Amniotic stem cell (primary cell): Measurements from ENCODE around the gene SPARC.

Experiments used
- DNase-seq: peaks from one replicate; lab custom pipeline; 2025; lab: John Stamatoyannopoulos, UW

SPARC gene

DNA sequence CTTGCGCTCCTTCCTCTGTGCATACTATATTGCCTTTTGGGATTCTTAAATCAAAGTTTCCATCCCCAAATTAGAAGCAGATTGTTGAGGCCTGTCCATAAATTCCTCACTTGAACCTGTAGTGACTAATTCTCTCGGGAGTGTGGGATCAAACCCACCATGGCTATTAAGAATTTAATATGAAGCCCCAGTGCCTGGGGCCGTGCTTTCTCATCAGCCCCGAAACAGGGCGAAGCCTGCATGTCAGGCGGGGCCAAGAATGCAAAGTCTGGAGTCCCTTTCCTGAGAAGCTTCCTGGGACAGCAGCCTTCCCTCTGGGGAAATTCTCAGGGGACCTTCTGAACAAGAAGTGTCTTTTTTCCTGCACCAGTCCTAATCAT is 66.3 kb downstream of the SPARC start:
- DNase-seq: no peak

DNA sequence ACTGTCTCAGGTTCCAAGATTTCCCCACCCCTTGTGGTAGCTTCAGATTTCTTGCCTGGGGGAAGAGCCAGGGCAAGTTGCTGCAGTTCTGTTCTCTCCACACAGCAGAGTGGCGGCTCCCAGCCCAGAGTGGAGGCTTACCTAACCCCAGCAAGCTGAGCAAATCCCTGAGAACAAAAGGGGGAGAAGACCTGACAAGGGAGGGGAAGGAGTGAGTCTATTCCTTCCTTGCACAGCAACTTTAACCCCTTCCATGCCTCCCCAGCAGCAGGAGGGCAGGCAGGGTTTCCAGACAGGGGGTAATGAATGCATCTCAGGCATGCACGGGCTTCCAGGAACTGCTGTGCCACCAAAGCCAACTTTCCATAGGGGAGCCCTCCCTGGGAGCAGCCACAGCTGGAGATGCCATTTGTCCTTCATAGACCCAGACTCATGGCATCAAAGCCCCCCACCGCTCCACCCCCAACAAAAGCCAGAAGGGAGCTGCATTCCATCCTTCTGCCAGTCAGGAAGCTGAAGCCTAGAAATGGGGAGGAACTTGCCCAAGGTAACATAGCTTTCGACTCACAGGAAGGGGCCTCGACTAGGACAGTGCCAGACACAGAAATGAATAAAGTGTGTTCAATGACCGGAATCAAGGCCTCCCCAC is 66.8 kb downstream of the SPARC start:
- DNase-seq: no peak

DNA sequence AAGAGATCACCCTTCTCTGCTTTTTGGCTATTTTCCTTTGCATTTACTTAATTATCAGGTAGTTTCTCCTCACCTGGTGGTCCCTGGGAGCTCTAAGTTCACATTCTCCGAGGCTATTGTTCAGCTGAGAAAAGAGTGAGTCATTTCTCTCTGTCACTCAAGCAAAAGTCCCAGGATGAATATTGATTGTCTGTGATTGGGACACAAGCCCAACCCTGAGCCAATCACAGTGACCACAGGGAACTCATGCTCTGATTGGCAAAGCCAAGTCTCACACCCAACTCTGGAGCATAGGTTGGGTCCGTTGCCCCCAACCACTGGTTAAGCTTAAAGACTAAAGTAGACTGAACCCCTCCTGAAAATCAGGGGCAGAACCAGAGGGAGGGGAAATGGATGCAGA is 67.8 kb downstream of the SPARC start:
- no peak for DNase-seq

DNA sequence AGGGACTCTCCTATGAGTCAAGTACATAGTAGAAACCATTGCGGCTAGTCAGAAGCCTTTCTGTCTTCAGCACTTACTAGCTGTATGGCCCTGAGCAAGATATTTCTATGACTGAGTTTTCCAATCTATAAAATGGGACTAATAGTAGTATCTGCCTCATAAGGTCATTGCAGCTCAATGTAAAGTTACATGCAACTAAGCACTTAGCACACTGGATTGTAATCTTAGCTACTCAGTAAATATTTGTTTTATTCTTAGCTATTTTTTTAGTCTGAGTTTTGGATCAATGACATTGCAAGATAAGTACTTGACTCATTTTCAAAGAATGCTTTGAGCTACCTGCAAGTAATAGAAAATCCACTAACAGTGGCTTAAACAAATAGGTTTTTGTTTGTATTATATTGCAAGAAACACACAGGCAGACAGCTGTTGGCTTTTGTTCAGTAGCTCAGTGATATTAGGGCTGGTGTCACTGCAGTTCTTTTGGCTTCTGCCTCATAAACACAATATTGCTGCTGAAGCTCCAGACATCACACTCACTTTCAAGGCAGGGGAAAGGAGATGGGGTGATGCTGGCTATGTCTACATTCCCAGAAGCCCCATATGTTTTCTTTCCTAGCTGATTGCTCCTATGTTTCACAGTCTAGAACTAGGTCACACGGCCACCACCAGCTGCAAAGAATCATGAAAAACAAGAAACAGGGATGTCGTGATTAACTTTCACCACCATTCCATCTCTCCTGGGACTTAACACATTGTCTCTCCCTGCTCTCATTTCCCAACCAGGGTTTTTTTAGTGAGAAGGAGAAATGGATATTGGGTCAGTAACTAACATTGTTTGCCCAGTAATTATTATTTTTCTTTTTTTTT is 68.6 kb downstream of the SPARC start:
- no peak for DNase-seq

DNA sequence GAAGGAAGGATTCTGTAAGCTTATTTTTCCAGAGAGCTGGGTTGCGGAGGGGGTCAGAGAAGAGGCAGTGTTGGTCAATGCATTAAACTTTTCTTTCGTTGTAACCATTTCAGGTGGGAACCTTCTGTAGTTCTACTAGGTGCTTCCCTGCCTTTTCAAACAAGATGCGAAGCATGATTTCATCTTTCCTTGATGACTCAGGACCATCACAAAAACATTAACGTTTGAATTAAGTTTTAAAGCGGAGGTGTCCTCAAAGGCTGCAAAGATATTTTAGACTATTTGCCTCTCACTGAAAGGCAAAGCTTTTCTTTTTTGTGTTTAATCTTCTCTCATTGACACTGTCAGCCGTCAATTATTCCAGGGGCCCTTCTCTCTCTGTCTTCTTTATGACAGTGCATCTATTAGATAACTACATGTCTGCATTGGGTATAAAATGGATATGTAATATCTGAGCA is 69.3 kb downstream of the SPARC start:
- DNase-seq: no peak

DNA sequence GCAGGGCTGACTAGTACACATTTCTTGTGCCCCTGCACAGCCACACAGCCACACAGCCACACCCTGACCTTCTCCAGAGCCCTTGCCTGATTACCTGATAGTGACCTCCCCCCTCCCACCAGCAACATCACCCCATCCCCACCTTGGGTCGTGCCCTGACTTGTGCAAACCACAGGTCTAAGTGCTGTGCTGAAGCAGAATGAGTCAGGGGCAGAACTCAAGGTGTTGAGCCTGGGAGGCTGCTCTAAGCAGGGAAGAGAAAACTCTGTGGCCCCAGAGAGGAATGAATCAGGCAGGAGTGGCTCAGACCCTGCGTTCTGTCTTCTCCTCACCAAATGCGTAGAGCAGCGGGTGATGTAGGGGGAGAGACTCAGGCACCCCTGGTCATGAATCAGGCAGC is 71.3 kb downstream of the SPARC start:
- no peak for DNase-seq

DNA sequence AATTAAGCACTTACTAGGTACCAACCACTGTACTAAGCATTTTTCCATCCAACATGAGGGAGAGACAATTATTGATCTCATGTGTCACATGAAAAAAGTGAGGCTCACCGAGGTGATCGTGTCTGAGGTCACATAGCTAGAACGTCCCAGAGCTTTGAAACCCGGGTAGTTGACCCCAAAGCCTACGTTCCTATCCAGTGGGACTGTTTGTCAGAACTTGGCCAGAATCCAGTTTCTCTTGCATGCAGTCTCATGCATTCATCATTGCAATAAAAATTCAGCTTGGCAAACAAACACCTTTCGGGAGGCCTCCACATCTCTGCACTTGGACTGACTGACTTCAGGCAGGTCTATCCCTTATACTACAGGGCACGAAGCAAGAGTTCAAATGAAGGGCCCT is 72.2 kb downstream of the SPARC start:
- DNase-seq: no peak

DNA sequence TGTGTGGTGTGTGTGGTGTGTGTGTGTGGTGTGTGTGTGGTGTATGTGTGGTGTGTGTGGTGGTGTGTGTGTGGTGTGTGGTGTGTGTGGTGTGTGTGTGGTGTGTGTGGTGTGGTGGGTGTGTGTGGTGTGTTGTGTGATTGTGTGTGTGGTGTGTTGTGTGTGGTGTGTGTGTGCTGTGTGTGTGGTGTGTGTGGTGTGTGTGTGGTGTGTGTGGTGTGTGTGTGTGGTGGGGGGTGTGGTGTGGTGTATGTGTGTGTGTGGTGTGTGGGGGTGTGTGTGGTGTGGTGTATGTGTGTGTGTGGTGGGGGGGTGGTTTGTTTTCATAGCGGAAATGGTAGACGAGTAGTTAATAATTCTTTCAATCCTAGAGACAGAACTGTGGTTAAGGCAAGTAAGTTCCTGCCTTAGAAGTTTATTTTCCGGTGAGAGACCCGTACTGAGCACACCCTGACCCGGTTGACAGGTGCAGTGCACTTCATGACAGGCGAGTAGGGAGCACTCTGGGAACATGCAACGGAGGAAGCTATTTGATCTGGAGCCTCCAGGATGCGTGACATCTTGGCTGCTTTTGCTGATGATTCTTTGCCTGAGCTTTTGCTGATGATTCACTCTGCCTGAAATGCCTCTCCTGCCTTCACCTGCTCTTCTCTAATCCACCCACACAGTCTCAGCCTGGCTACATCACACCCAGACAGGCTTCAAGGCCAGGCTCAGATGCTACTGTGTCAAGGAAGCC is 73.9 kb downstream of the SPARC start:
- no peak for DNase-seq

DNA sequence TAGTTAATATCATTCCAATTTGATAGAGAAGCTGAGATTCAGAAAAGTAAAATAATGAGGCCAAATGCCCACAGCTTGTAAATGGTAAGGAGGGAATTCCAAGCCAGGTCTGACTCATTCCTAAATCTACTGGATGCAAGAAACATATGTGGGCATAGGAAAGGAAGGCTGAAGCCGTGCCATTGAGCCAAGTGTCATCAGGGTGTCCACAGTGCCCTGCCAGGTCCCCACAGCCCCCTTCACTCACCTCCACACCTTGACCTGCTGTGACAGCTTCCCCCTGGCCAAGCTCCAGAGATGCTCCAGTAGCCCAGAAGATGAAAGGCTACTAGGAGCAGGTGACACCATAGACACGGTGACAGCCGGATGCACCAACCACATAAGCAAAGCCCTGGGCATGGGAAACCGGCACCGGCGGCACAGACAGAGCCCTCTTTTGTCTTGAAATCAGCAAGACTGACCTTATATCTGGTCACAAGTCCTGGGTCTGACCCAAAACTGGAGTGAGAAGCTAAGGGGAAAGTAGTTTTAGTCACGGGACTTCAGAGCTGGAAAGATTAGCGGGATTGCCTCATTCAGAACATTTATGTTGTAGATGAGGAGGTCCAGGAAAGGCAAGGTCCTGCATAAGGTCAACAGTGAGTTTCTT is 75.5 kb downstream of the SPARC start:
- DNase-seq: no peak
